CD4-positive, alpha-beta T cell treated with Interleukin-17A for 1 hour (primary cell): ENCODE data around the gene HBA2.
"Not testable (repeated sequence)": the region's sequence is repeated elsewhere in the genome, so short reads cannot be mapped to it uniquely, and the experiment has no call there.

Experiments used
- DNase-seq: peaks from one replicate; pipeline ENCODE4 v3.0.0-alpha.2; 2020

Gene HBA2

GRCh38 chr16:204046-204445 lies 31.4 kb downstream of the HBA2 start:
- not testable (repeated sequence) for DNase-seq

- DNase-seq = not testable (repeated sequence)
Observed at GRCh38 chr16:209359-209758, 36.7 kb downstream of the HBA2 start.

- not testable (repeated sequence) for DNase-seq
Observed at GRCh38 chr16:211631-212180, 39.0 kb downstream of the HBA2 start.

- DNase-seq = no peak
Observed at GRCh38 chr16:212999-213398, 40.3 kb downstream of the HBA2 start.

GRCh38 chr16:220021-220420 lies 47.3 kb downstream of the HBA2 start:
- DNase-seq = no peak
